ENCODE measurements around the gene POLR3A.
A peak's percentile ranks its signal among the peaks of the same experiment; 100 is the strongest.

The POLR3A gene

DNA sequence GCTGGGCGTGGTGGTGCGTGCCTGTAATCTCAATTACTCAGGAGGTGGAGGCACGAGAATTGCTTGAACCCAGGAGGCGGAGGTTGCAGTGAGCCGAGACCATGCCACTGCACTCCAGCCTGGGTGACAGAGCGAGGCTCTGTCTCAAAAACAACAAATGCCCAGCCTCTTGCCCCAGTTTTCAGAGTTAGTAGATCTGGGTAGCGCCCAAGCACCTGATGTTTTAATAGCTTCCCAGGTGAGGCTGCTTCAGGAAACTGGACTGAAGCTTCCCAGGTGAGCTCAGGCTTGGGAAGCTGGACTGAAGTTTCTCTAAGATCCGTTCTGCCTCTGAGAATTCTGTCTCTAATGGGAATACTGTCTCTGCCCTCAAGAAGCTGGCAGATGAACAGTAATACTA lies 16.5 kb upstream of the POLR3A start:
- DNase-seq: no peak

DNA sequence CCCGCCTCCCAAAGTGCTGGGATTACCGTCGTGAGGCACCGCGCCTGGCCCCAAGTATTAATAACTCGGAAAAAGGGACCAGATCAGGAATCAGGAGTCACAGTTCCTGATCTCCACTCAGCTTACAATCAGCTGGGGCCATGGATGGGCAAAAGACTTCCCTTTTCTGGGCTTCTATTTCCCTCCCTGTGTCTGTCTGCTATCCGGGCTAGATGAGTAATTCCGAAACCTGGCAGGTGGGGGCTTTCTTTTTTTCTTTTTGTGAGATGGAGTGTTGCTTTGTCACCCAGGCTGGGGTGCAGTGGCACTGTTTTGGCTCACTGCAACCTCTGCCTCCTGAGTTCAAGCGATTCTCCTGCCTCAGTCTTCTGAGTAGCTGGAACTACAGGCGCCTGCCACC lies 15.9 kb upstream of the POLR3A start:
- DNase-seq: no peak

DNA sequence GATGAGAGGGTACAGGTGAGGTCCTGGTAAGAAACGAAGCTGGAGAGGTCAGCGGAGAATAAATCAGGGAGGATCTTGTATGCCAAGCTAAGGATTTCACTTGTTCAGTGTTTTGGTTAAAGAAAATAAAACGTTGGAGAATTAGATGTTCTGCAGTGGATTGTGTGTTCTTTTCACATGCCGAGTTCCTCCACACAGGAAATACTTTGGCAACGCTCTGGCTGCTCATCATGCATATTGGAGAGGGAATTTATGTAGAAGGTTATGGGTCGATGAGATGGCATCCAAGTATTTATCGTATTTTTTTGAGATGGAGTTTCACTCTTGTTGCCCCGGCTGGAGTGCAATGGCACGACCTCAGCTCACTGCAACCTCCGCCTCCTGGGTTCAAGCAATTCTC lies 15.4 kb upstream of the POLR3A start:
- DNase-seq: no peak

DNA sequence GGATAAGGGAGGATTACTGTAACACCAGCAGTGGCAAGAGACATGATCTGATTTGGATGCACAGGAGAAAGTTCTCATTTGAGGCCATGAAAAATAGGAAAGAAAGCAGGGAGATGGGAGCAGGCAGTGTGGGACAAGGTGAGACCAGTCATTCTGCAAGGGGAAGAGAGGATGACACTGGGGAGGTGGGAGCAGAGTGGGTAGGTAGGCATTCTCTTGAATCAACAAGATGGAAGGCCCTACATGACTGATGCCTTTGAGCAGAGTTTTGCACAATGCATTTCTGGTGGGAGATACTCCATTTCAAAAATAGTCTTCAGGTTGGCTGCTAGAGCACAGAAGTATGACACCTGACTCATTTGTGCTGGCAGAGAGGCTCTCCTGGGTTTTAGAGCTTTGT lies 14.9 kb upstream of the POLR3A start:
- DNase-seq: no peak

DNA sequence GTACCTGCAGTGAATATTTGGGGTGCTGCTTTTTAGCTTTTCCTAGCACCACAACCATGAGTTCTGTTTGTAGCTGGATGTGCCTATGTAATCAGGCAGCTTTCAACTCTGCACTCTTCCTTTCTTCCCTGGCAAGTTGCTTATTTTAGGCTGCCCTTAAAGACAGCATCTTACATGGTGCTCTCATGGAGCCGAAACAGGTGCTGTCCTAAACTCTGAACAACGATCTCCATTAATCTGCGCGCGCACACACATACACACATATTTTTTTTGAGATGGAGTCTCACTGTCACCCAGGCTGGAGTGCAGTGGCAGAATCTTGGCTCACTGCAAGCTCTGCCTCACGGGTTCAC lies 13.4 kb upstream of the POLR3A start:
- no peak for DNase-seq

DNA sequence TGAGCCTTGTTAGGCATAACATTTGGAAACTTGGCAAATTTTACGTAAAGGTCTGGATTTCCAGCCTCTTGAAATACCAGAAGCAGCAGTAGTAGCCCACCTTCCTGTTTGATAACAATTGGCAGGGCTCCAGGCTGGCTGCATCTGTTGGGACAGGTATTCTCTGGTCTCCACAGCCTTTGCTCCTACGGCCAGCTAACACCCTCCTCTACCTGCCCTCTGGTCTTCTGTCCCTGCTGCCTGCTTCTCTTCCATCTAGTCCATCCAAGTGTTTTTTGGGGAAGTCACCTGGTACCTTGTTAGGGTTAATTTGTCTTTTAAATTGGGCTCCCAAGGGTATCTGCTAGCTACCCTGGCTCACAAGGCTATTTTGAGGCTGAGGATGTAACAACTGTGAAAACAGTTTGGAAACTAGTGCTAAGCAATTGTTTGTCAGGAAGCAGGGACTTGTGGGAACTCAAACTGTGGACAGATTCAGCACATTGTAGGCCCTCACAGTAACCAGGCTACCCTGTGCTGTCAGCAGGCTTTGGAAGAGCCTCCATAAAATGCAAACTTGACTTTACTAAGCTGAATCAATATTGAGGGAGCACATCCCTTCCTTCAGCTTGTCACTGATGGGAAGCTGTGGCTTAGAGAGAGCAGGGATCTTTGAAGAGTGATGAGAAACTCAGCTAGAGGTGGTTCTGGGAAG lies 12.9 kb upstream of the POLR3A start:
- DNase-seq: no peak

DNA sequence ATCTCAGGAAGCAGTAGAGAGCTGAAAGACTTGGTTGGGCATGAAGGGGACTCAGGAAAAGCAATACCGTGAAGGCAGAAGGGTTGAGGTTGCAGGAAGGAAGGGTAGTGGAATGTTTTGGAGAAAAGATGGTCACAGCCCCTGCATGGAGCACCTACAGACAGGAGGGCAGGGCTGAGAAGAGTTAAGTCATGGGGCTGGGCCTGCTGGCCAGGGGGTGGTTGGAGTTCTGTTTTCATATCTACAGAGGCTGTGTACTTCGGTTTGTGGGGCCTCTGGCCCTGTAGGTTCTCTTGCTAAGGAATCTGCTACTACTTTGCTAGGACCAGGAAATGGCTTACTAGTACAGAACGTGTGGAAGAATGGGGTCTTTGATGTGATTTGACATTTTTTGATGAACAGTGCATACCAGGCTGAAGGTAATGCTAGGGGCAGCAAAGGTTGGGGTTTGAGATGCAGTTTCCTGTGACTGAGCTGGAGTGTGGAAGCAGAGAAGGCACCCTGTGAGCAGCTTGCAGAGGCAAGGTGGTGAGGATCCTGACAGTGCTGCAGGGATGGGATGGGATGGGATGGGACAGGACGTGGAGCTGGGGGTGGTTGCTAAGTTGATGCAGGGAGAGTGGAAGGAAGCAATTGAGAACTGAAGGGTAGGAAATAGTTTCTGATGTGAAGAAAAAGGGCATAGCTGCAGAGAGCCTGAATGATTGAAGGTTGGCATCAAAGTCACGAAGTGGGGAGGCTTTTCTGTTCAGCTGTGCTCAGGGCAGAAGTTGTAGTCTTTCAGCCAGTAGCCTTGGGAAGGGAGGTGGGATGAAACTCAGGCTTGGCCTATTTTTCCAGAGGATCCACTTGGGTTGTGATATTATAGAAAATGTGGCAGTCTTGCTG lies 12.1 kb upstream of the POLR3A start:
- no peak for DNase-seq

DNA sequence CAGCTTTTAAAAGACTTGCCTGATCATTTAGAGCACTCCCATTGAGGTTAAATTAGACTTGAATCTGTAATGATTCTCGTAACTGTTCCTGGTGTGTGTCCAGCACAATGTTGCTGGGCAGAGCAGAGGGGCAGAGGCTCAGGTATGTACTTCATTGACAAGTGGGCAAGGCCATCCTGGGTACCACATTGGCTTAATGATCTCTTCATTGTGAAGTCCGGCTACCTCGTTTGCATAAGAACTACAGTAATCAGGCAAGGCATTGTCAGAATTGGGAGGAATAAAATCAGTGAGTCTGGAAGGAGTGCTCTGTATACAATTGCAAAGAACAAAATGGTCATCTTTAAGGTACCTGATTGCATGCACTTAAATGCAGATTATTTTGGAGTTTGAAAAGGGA lies 10.4 kb upstream of the POLR3A start:
- no peak for DNase-seq

DNA sequence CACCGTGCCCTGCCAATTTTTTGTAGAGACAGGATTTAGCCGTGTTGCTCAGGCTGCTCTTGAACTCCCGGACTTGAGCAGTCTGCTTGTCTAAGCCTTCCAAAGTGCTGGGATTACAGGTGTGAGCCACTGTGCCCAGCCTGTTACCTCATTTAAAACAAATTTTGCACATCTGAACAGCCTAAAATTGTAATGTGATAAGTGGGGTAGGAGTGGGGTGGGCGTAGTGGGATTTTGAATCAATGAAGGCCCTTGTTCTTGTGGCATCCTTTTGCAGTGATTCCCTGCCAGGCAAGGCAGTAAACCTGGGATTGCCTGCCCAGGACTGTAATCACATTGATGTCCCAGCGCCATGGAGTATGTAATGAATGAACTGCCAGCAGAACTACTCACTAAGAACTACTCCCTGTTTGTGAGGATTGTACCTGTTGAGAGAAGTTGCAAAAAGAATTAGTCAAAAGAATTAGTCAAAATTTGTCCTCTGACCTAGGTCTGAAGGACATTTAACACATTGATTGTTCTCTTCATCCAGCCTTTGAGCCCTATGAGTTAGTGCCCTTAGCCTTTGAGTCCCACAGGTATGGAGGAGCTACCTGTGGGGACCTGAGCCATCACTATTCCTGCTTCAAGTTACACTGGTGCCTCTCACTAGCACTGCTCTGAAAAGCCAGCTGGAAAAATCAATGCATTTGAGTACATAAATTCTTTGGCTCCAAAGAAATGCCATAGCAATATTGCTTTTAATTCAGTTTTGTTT lies 9.7 kb upstream of the POLR3A start:
- DNase-seq: no peak

DNA sequence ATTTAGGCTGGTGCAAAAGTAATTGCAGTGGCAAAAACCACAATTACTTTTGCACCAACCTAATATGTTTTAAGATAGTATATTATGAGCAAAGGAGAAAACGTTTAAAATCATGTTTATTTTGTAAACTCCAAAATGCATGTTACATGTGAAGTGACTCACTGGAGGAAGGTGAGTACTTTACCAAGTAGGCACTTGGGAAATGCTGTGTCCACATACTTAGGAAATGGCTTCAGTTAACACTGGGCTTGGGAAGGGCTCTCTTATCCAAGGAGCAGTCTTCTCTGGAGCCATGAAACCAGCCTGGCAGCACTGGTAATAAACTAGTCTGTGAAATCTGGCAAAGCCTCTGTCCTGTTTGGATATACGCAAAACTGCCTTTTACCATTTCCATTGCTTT lies 8.8 kb upstream of the POLR3A start:
- DNase-seq: no peak

DNA sequence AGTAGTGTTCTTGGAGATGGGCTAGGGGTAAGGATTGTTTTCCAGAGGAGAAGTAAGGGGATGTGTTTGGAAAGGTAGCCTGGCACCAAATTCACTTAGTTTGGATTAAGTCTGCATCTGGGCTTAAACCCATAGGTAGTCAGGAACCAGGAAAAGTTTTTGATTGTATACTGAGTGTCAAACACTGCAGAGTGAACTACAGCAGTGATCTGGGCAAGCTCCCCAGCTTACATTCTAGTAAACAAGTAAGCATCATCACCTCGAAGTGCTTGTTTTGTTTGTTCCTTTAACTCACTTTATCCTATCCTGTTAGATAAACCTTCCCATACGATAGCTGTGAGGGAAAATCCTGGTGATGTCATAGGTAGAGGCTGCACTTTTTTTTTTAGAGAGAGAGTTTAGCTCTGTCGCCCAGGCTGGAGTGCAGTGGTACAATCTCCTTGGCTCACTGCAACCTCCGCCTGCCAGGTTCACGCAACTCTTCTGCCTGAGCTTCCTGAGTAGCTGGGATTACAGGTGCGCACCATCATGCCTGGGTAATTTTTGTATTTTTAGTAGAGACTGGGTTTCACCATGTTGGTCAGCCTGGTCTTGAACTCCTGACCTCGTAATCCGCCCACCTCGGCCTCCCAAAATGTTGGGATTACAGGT lies 6.7 kb upstream of the POLR3A start:
- no peak for DNase-seq

DNA sequence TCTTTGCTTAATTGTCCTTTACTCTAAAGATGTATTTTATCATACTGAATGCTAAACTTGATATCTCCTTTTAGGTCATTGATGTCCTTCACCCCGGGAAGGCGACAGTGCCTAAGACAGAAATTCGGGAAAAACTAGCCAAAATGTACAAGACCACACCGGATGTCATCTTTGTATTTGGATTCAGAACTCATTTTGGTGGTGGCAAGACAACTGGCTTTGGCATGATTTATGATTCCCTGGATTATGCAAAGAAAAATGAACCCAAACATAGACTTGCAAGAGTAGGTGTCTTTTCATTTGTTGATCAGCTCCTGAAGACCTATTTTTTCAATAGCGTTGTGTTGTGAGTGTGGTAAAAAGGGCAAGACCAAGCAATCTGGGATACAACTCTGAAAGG lies 6.1 kb upstream of the POLR3A start:
- DNase-seq: no peak

DNA sequence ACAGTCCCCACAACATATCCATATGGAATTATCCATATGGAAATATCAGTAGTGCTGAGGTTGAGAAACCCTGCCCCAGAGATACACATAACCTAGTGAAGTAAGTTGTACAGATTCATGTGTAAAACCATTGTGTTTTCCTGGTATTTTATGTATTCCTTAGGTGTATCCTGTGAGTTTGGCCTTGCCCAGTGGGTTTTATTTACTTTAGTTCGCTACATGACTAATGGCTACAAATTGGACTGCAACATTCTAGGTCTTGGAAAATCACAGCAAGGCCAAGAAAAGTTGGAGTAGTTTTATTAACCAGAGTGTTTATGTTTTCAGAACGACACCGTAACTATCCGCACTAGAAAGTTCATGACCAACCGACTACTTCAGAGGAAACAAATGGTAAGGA lies 5.7 kb upstream of the POLR3A start:
- no peak for DNase-seq

DNA sequence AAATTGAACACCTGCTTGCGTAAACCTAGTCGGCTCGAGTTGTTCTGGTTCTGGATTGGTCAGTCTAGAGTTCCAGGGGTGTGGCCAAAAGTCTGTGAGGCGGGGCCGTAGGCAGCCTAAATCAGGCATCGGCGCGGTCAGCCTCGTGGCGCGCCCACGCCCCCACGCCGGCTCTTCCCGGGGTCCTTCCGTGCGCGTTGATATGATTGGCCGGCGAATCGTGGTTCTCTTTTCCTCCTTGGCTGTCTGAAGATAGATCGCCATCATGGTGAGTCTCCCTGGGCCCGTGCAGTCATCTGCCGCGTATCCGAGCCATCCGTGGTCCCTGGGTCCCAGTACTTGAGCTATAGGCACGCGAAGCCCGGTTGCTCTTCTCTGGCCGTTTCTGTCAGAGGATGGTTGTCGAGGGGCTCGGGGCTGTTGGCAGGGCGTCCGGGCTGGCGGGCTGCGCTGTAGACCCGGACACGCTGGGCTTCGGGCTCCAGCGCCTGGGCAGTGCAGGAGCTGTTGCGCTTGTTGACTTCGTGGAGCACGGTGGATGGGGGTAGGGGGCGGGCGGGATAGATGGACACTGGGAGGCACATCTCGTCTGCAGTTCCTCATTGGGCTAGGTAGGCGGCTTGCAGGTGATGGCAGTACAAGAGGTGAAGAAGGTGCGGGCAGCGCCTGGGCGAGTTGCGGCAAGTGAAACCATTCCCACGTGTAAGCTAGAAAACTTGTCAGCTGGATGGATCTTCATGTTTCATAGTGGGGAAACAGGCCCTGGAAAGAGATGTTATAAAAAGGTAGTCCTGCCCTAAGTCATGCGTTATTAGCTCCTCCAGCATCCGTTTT lies 4.5 kb upstream of the POLR3A start, which contains the start of gene RPS24:
Gene RPS24 (plus strand): TSS at position 227 of the 834 bp plus-strand sequence. CDS start 39 bp downstream, at position 266.
- DNase-seq: peak; percentile 94

DNA sequence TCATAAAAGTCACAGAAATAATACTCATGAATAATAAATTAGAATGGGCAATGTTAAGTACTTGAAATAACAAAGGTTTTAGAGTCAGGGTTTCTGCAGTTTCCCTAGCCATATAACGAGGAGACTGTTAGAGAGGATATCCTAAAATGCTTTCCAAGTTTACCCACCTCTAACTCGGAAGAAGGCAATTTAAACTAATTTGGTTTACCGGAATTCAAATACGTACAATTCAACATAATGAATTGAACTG lies 4.0 kb upstream of the POLR3A start:
- DNase-seq: no peak

DNA sequence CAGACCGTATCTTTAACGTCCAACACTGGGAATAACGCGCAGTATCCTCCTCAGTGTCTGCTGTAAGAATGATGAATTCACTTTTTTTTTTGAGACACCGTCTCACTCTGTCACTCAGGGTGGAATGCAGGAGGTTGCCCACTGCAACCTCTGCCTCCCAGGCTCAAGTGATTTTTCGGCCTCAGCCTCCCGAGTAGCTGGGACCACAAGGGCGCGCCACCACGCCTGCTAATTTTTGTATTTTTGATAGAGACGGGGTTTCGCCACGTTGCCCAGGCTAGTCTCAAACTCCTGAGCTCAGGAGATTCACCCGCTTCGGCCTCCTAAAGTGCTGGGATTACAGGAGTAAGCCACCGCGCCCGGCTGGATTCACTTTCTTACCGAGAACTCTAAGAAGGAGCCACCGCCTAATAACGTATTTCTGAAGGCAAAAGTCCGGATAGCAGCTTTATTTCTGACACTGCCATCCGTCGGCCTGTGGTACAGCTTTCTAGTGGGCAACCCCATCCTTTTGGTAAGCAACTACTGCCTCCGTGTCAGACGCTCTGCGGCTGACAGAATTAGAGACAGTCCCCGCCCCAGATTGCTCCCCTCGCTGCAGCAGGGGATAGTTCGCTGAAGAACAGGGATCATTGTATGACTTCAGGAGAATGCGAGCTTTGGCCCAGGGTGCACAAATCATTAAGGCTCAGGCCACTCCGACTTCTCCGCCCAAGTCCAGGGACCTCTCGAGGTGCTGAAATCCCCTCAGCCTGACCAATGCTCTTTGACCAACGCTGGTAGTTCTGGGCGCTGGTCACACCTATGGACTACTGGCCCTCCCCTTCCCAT lies 662 bp downstream of the POLR3A start:
- DNase-seq: peak; percentile 4

DNA sequence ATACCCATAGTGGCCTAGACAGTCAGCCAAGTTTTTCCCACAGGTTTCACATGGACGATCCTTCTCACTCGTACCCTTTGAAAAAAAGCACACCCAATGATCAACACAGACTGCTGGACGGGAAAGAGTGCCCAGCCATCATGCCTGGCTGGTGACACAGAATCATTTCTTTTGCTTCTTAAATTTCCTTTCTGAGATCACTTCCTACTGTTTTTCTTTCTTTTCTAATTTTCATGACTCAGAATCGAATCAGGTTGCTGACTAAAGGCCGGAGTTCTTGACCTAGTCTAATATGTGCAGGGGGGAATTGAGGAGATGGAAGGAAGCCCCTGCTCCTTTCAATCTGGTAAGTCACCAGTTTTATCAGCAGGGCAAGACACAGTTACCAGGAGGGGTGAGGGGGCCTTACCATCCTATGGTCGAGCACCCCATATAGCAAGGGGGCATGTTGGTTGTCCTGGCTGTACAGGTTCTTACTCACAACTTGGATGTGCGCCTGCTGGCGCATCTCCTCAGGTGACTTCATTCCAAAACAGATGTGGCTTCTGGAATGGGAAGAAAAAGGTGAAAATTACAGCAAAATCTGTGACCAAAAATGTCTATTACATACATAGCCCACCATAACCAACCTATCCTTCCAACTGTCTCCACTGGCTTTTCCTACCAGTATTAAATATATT lies 3.5 kb downstream of the POLR3A start:
- no peak for DNase-seq

DNA sequence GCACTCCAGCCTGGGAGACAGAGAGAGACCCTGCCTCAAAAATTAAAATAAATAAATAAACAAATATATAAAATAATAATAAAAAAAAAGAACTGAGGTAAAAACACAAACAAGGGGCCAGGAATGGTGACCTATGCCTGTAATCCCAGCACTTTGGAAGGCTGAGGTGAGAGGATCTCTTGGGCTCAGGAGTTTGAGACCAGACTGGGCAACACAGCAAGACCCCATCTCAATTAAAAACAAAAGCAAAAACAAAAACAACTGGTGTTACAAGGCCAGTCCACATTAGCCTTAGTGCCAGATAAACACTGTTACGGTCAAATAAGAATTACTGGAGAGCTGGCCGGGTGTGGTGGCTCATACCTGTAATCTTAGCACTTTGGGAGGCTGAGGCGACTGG lies 5.6 kb downstream of the POLR3A start:
- no peak for DNase-seq

DNA sequence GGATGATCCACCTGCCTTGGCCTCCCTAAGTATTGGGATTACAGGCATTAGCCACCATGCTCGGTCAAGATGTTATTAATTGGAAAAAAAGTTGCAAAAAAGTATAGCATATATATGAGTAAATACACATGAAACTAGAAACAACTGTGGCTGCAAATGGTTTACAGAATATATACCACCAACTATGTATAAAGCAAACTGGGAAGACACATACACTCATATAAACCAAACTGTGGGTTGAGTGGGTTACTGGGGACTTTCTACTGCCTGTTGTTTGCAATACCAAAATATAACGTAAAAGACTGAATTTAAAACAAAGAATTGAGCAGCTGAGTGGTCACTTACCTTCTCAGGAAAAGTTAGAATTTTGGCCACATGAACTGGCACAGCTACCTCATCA lies 8.1 kb downstream of the POLR3A start:
- DNase-seq: no peak

DNA sequence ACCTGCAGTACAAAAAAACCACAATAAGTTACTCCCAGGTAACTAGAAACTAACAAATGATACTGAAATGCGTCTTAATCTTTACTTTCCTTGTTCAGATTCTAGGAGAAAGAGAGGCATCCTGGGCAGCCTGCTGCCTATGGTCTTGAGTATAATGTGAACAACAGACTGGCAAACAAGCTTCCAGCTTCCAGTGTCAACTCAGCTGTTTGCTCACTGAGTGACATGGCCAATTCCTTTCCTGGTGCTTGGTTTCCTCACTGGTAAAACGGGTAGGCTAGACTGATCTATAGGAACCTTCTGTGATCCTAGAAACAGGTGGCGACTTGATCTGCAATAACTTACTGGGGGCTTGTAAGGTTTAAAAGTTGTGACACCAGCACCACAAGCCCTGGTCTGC lies 10.1 kb downstream of the POLR3A start:
- no peak for DNase-seq

DNA sequence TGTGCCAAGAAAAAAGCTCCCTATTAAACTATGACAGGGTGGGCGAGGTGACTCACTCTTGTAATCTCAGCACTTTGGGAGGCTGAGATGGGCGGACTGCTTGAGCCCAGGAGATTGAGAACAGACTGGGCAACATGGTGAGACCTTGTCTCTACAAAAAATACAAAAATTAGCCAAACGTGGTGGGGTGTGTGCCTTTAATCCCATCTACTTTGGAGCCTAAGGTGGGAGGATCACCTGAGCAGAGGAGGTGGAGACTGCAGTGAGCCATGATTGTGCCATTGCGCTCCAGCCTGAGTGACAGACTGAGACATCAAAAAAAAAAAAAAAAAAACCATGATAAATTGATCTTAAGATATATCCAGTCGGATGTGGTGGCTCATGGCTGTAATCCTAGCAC lies 11.5 kb downstream of the POLR3A start:
- no peak for DNase-seq

Measured in CD4-positive, alpha-beta T cell treated with Interferon gamma for 1 hour (primary cell).